GM19452 (cell line): ENCODE data around the gene PAFAH2.
"Not testable (repeated sequence)": the region's sequence is repeated elsewhere in the genome, so short reads cannot be mapped to it uniquely, and the experiment has no call there.

Experiments used
- ATAC-seq: cut with Tn5 transposase; IDR thresholded peaks from one replicate; pipeline ENCODE4 v1.9.1; 2021; ENCODE audit not compliant: unreplicated experiment

Gene PAFAH2

DNA sequence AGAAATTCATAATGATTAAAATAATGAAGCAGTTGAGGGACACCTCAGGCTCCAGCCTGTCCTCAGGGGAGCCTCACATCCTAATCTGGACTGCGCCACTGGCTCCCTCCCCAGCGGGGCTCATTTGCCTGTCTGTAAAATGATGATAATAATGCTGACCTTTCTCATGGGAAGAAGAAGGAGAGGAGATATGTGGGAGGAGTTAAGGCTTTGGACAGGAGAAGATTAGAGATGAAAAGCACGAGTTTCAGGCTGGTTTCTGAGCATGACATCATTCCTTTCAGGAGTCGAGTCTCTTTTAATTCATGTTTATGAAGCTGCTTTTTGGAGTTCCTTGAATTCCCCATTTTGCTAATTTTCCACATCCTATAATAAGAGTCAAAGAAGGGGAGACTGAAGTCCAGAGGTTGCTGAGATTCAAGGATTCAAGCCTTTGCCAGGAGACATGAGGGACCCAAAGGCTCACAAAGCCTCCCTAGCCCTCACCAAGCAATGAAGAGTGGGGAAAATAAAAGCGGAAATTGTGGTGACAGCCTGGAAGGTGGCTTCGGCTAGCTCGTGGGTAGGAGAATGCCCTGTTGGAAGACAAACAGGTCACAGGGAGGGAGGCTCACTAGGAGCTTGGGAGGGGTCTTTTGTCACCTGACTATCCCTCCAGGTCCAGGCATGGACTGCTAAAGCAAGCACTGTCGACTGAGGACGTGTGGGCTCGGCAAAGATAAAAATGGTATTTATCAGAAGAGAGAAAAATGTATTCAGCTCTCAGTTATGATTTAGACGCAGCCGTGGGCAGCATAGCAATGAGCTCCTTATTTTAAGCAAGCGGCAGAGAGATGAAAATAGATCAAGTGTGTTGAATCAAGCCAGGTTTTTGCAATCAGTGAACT lies 64.1 kb downstream of the PAFAH2 start:
- no peak for ATAC-seq

DNA sequence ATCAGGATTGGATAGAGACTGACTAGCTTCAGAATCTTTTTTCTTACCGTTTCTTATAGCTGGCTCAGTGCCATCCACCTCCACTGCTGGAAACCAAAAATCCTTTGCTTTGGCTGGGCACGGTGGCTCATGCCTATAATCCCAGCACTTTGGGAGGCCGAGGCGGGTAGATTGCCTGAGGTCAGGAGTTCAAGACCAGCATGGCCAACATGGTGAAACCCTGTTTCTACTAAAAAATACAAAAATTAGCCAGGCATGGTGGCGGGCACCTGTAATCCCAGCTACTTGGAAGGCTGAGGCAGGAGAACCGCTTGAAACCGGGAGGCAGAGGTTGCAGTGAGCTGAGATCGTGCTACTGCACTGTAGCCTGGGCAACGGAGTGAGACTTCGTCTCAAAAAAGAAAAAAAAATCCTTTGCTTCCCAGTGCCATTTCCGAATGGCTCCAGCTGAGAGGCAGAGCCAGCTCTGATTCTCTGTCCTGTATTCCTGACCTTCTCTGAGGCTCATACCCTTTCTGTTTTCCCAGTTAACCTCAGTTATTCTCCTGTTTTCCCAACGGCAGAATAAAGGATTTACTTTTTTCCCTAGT lies 65.0 kb downstream of the PAFAH2 start:
- ATAC-seq: not testable (repeated sequence)

DNA sequence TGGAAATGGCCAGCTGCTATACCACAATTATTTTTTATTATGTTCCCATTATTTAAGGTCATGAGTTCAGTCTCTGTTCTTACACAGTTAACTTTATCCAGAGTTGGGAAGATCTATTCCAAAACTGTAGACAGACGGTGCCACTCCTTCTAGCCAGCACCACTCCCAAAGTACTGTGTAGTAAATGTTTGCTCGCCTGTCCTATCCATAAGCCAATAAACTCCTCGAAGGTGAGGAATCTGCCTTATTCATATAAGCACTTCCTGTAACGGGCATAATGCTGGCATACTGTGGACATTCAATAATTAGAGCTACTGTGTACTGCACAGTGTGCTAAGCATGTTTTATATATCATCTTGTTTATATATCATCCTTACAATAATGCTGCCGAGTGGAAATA lies 65.5 kb downstream of the PAFAH2 start:
- no peak for ATAC-seq

DNA sequence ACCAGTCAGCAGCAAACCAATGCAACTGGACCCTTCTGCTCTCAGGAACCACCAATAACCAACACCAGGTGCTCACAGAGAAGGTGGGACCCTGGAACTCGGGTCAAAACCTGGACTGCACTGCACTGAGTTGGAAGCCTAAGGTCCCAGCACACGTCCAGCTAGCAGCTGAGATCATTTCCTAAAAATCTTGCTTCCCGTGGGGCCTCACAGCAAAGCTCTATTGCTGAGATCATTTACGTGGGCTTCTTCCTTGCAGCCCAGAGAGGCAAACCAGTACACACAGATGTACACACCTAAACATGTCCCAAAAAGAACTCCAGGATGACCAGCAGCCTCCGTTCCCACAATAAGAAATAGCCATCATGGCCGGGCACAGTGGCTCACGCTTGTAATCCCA lies 68.8 kb downstream of the PAFAH2 start:
- no peak for ATAC-seq

DNA sequence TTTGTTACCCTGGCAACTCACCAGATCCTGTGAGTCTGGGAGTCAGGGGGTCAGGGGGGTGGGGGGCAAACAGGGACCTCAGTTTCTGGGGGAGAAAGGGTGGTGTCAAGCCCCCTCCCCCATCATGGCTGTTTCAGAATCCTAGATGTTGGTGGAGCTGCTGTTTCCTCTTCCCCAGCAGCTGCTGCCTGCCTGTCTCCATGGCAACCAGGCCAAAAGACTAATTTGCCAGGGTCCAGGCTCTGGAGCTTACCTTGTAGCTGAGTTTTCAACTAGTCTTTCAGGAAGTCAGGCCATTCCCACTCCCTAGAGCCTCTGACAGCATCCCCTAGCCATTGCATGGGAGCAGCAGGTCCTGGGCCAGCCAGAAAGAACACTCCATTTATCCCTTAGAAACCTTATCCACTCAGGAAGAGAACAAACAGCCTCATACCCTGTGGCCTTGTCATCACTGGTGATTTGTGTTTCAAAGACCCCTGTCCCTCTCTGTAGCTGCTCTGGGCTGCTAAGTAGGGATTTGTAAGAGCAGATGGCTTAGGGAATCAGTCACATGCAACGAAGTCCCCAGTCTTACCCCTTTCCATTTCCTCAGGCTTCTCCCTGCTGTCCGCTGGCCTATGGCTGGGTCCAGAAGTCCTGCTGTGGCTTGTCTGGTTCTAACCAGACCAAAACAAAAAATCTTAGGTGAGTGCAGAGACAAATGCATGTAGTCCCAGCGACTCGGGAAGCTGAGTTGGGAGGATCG lies 70.2 kb downstream of the PAFAH2 start:
- no peak for ATAC-seq

DNA sequence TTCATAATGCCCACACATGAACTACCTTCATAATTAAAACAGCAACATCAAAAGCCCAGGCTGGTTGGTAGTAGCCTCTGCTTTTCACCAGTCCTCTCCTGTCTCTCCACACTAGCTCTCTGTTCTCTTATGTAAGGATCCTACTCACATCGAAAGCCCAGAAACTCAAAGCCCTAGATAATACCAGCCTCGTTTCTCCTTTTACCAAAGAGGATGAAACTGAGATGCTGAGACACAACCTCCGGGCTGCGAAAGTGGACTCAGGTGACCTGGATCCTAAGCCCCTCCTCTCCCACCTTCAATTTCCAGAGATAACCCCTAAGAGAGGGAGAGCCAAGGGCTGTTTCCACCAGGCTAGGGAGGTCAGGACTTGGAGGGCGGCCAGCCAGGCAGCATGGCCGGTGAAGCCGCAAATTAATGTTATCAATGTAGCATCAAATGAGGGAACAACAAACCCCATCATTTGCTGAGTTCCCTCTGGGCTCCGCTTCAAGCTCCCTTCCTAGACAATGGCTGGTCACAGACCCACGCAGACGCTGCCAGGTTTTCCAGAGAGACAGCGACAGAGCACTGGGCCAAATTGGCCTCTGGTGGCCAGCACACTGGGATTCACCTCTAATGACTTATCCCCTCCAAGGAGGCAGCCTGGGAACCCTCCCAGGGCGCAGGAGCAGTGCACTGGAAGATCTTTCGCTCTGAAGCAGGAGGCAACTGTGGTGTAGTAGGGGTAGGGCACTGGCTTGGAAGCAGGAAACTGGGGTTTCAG lies 70.9 kb downstream of the PAFAH2 start:
- ATAC-seq: no peak

DNA sequence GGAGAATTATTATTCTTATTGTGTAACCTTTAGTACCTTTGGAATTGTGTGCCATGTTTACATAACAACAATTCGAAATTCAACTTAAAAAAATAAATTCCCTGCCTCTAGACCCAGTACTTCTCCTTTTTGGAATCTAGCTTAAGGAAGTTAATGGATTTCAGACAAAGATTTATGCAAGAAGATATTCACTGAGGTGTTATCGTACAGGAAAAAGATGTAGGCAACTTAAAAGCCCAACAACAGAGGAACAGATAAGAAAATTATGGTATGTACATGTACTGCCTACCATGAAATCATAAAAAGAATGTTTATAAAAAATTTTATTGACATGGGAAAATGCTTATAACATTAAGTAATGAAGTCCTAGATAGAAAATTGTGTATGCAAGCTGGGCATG lies 73.4 kb downstream of the PAFAH2 start:
- ATAC-seq: no peak

DNA sequence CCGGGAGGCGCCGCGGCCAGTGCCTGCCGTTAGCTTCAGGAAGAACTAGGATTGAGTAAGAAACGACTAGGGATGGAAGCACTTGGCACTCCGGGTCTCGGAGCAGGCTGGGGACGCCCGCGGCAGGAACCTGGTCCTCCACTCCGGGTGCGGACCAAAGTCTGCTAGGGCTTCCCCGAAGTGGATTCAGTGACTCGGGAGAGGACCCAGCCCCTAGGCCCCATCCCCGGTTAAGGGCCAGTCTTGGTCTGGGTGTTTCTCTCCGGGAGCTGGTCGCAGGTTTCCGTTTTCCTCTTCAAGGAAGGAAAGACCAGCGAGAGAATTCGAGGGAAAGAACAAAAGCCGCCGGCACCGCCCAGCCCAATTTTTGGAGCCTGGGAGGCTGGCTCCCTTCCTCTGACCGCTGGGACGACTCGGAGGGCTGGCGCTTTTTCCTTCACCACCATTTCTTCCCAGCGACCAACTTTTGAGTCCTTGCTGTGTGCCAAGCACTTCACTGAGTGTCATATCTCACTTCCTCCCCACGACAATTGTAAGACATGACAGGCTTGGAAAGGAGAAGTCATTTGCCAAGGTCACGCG lies 74.8 kb downstream of the PAFAH2 start:
- no peak for ATAC-seq

DNA sequence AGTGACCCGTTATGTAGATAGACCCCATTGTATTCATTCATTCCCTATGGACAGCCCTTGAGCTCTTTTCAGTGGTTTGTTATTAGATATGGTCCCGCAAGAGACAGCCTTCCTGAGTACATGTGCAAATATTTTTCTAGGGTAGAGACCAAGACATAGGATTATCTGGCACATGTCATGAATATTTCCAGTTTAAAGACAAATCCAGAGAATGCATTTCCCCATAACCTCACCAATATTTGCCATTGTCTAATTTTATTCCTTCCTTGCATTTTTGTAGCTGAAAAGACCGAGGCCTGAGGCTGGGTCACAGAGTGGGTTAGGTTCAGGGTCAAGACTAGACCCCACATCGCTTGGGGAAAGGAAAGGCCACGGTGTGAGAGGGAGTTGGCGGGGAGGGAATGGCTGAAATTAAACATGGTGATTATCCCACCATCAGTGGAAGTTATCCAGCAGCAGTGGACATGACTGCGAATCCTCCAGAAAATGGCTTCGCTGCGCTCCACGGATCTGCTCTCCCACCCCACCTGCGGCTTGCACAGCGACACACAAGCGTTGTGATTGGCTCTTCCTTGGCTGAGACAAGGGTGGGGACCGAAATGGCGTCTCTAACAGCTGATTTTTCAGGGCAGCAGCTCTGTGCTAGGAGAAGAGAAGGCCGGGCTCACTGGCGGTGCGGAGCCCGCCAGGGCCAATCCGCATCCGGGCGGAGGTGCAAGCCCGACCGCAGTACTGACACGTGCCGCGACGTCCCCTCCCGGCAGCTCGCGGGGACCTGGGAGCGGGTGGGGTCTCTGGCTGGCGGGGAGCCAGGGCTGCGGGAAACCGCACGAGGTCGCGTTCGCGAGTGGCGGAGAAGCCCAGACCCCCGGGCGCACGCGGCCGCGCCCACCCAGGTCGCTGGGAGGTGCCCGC lies 75.5 kb downstream of the PAFAH2 start:
- no peak for ATAC-seq

DNA sequence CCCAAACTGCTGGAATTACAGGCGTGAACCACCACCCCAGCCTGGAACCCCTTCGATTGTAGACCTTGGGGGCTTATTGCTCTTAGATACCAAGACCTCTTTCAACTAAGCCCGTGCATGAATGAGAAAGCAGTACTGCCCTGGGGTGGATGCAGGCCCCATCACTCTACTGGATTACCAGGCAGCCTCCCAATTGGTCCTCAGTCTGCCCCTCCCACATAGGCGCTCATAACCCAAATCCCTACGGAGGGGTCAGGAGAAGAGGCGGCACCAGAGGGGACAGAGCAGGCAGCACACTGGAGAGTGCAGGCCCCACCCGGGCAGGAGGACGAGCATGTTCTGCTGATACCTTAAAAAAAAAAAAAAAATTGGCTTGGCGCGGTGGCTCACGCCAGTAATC lies 79.2 kb downstream of the PAFAH2 start:
- ATAC-seq: no peak

DNA sequence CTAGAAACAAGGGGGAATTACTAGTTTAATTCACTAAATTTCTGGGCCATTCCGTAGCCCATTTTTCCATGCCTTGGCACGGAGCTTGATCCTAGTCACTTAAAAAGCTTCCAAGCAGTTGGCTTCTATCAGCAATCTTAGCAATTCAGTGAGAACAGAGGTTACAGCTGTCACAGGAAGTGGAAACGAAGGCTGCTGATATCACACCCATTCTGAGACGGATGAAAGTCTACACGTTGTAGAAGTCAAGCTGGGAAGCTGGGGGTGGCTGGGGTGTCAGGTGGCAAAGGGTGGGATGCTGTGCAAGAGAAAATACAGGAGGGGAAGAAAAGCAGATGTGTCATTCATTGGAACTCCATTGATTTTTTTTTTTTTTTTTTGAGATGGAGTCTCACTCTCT lies 79.9 kb downstream of the PAFAH2 start:
- no peak for ATAC-seq

DNA sequence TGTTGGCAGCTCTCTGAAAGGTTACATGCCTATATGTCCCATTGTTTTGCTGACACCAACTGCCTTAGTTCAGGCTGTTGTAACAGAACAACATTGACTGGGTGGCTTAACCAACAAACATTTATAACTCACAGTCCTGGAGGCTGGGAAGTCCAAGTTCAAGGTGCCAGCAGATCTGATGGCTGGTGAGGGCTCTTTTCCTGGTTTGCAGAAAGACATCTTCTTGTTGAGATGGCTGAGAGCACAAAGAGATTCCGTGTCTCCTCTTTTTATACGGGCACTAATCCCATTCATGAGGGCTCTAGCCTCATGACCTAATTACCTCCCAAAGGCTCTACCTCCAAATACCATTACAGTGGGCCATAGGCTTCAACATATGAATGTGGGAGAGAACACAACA lies 81.4 kb downstream of the PAFAH2 start:
- no peak for ATAC-seq

DNA sequence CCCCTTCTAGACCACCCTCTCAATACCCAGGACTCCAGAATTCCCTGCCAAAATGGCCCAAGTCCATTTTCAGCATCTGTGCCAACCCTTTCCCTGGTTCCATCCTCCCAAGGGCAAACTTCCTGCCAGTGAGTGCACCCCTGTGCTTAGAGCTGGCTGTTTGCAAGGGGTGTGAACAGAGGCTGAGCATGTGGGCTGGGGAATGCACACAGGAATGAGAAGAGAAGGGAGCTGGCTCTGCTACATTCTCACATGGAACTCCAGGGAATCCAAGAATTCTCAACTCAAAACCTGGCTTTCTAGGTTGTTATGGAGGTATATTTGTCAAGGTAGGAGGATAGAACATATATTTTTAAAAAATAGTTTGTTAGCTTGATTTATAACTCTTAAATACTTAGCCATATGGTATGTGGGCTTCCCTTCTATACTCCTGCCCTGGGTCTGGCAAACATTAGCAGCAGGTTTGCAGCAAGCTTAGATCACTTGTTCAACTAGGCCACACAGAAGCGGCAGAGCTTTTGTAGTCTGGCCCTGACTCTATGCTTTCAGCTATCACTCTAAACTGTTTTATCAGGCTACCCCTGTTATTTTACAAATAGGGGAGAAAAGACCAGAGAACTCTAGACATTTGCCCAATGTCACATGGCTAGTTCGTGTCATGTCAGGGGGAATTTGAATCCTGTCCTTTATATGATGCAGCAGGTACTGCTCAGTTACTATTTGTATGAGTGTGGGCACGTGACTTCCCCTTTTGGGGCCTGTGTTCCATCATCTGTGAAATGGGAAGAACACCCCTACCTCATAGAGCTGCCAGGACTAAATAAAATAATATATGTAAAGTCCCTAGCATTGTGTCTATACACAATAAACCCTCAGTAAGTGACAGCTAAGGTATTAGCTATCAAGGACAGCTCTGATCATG lies 83.5 kb downstream of the PAFAH2 start:
- ATAC-seq: no peak

DNA sequence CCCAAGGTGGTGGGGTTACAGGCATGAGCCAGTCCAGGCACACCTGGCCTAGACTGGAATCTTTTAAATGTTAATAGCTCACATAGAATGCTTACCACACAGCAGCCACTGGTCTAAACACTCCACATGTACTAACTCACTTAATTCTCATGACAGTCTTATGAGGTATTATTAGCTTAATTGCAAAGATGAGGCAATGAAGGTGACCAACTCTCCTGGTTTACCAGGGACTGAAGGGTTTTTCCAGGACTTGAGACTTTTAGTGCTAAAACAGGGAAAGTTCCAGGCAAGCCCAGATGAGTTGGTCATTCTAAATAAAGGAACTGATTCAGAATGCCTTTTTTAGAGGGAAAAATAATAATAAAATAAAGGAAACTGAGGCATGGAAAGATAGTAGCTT lies 84.7 kb downstream of the PAFAH2 start:
- ATAC-seq: no peak

DNA sequence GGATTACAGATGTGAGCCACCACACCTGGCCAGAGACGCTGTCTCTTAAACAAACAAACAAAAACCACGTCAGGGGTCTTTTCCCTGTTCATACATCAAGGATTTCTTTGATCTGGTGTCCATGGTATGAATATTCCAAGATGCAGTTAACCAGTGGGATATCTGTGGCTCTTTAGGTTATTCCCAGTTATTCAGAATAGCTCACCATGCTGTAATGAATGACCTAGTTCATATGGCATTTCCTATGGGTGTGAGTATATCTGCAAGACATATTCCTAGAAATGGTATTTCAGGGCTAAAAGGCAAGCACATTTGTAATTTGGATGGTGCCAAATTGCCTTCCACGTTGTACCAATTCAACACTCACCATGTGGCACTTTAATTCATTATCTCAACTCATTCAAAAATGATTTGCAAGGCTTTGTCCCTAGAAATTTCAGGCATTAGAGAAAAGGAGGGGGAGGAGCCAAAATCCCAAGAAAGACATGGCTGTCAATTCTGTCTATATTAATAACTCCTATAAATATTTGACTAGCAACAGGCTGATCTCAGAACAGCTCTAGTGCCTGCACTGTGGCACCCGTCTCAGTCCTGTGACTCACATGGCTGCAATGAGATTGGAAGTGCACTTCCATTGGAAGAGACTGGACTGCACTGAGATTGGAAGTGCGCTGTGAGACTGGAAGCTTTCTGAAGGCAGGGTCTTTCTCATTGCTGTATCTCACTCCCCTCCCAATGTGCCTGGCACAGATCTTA lies 85.6 kb downstream of the PAFAH2 start:
- ATAC-seq: no peak

DNA sequence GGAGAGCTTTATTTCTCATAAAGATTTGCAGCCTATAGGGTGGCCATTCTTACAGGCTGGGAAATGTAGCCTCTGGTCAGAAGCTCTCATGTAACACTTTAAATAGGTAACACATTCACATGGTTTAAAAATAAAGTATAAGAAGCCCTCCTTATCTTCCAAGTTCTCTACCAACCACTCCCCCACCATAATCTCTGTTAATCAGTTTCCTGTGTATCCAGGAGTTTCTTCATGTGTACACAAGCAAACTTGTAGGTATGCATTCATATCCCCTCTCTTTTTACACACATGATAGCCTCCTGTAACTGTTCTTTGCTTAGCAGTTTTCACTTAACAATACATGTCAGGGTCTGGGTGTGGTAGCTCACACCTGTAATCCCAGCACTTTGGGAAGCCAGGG lies 86.7 kb downstream of the PAFAH2 start:
- no peak for ATAC-seq
